GM18499 (cell line): ENCODE measurements around the gene MED10.

Experiments used
- ATAC-seq: cut with Tn5 transposase; IDR thresholded peaks from one replicate; pipeline ENCODE4 v1.9.1; 2021; ENCODE audit warnings: moderate number of reproducible peaks; ENCODE audit not compliant: insufficient read depth, unreplicated experiment

Gene MED10

GRCh38 chr5:6353602-6354302, 24.6 kb downstream of the MED10 start:
- no peak for ATAC-seq

- ATAC-seq: no peak
Measured at GRCh38 chr5:6350277-6351090, 27.9 kb downstream of the MED10 start.

GRCh38 chr5:6349387-6349786, 29.0 kb downstream of the MED10 start:
- ATAC-seq: no peak

GRCh38 chr5:6348476-6349000, 29.8 kb downstream of the MED10 start:
- no peak for ATAC-seq

GRCh38 chr5:6347673-6348072, 30.7 kb downstream of the MED10 start:
- no peak for ATAC-seq

- no peak for ATAC-seq
Measured at GRCh38 chr5:6347165-6347564, 31.2 kb downstream of the MED10 start.

GRCh38 chr5:6344593-6344989, 33.8 kb downstream of the MED10 start:
- no peak for ATAC-seq

GRCh38 chr5:6343951-6344592, 34.3 kb downstream of the MED10 start:
- ATAC-seq: no peak

GRCh38 chr5:6342689-6343315, 35.5 kb downstream of the MED10 start:
- ATAC-seq: no peak

- no peak for ATAC-seq
Measured at GRCh38 chr5:6340100-6340499, 38.2 kb downstream of the MED10 start.

GRCh38 chr5:6338871-6339270, 39.5 kb downstream of the MED10 start:
- no peak for ATAC-seq

- no peak for ATAC-seq
Measured at GRCh38 chr5:6338135-6338534, 40.2 kb downstream of the MED10 start.

- ATAC-seq: no peak
Measured at GRCh38 chr5:6333182-6333905, 45.0 kb downstream of the MED10 start.

- no peak for ATAC-seq
Measured at GRCh38 chr5:6328173-6328572, 50.2 kb downstream of the MED10 start.

- no peak for ATAC-seq
Measured at GRCh38 chr5:6326776-6327175, 51.6 kb downstream of the MED10 start.

- ATAC-seq: no peak
Measured at GRCh38 chr5:6322163-6322713, 56.1 kb downstream of the MED10 start.
